SK-N-SH treated with all-trans-retinoic acid at 6 μM for 48 hours (cell line): Measurements from ENCODE around the gene SYNDIG1L.

Source experiments
- ATAC-seq: fragments of 200-7000 bp; cut with Tn5 transposase; 3 replicates; pipeline ENCODE4 v1.9.1; 2020; ENCODE audit warnings: mild to moderate bottlenecking, moderate library complexity
- ARNTL ChIP-seq: fragments of 450-650 bp; formaldehyde crosslinking; IDR thresholded peaks from 2 replicates; pipeline ENCODE4 v1.5.0; 2020; ENCODE audit warnings: low read depth, mild to moderate bottlenecking, moderate library complexity, borderline replicate concordance
- BACH2 ChIP-seq: fragments of 250-450 bp; sonication (Bioruptor Pico); IDR thresholded peaks from 2 replicates; pipeline ENCODE4 v1.9.0; 2021; ENCODE audit warnings: mild to moderate bottlenecking, borderline replicate concordance
- CSDC2 ChIP-seq: fragments of 250-450 bp; sonication (Bioruptor Pico); IDR thresholded peaks from 2 replicates; pipeline ENCODE4 v1.5.0; 2020; ENCODE audit warnings: mild to moderate bottlenecking, moderate library complexity
- CSRNP3 ChIP-seq: fragments of 250-450 bp; sonication (Bioruptor Pico); IDR thresholded peaks from 2 replicates; pipeline ENCODE4 v1.5.1; 2021; ENCODE audit warnings: mild to moderate bottlenecking, moderate library complexity
- ESRRG ChIP-seq: fragments of 250-450 bp; sonication (Bioruptor Pico); IDR thresholded peaks from 2 replicates; pipeline ENCODE4 v1.6.1; 2021; ENCODE audit warnings: mild to moderate bottlenecking
- GLIS3 ChIP-seq: fragments of 250-450 bp; sonication (Bioruptor Pico); IDR thresholded peaks from 2 replicates; pipeline ENCODE4 v1.5.0; 2020; ENCODE audit warnings: mild to moderate bottlenecking, moderate library complexity
- ISL1 ChIP-seq: fragments of 250-450 bp; sonication (Bioruptor Pico); IDR thresholded peaks from 2 replicates; pipeline ENCODE4 v2.1.2; 2022; ENCODE audit warnings: mild to moderate bottlenecking, moderate library complexity
- OSR1 ChIP-seq: fragments of 250-450 bp; sonication (Bioruptor Pico); IDR thresholded peaks from 2 replicates; pipeline ENCODE4 v1.8.0; 2022; ENCODE audit warnings: moderate library complexity, mild to moderate bottlenecking, inconsistent platforms
- POU6F1 ChIP-seq: fragments of 250-450 bp; sonication (Bioruptor Pico); IDR thresholded peaks from 2 replicates; pipeline ENCODE4 v1.8.0; 2021; ENCODE audit warnings: low read depth, mild to moderate bottlenecking, moderate library complexity, borderline replicate concordance
- RARB ChIP-seq: fragments of 250-450 bp; sonication (Bioruptor Pico); IDR thresholded peaks from 2 replicates; pipeline ENCODE4 v1.8.0; 2021; ENCODE audit warnings: mild to moderate bottlenecking, moderate library complexity
- TCF4 ChIP-seq: fragments of 250-450 bp; sonication (Bioruptor Pico); IDR thresholded peaks from 2 replicates; pipeline ENCODE4 v1.8.0; 2021; ENCODE audit warnings: mild to moderate bottlenecking, moderate library complexity, borderline replicate concordance
- TOX ChIP-seq: fragments of 250-450 bp; sonication (Bioruptor Pico); IDR thresholded peaks from 2 replicates; pipeline ENCODE4 v1.8.0; 2021; ENCODE audit warnings: mild to moderate bottlenecking, moderate library complexity, borderline replicate concordance
- TSHZ2 ChIP-seq: fragments of 250-450 bp; sonication (Bioruptor Pico); IDR thresholded peaks from 2 replicates; pipeline ENCODE4 v1.5.0; 2020; ENCODE audit warnings: mild to moderate bottlenecking, moderate library complexity
- ZC3H10 ChIP-seq: fragments of 250-450 bp; sonication (Bioruptor Pico); IDR thresholded peaks from 2 replicates; pipeline ENCODE4 v1.5.1; 2021; ENCODE audit warnings: mild to moderate bottlenecking, moderate library complexity
- ZFP3 ChIP-seq: fragments of 250-450 bp; sonication (Bioruptor Pico); IDR thresholded peaks from 2 replicates; pipeline ENCODE4 v1.5.0; 2020; ENCODE audit warnings: mild to moderate bottlenecking, moderate library complexity
- ZFP30 ChIP-seq: fragments of 450-650 bp; formaldehyde crosslinking; IDR thresholded peaks from 2 replicates; pipeline ENCODE4 v1.5.0; 2022; ENCODE audit warnings: mild to moderate bottlenecking, moderate library complexity
- ZNF70 ChIP-seq: fragments of 450-650 bp; formaldehyde crosslinking; IDR thresholded peaks from 2 replicates; pipeline ENCODE4 v1.5.0; 2020; ENCODE audit warnings: mild to moderate bottlenecking, moderate library complexity
- ZNF8 ChIP-seq: fragments of 450-650 bp; formaldehyde crosslinking; IDR thresholded peaks from 2 replicates; pipeline ENCODE4 v1.5.0; 2020; ENCODE audit warnings: mild to moderate bottlenecking, moderate library complexity

SYNDIG1L gene

DNA sequence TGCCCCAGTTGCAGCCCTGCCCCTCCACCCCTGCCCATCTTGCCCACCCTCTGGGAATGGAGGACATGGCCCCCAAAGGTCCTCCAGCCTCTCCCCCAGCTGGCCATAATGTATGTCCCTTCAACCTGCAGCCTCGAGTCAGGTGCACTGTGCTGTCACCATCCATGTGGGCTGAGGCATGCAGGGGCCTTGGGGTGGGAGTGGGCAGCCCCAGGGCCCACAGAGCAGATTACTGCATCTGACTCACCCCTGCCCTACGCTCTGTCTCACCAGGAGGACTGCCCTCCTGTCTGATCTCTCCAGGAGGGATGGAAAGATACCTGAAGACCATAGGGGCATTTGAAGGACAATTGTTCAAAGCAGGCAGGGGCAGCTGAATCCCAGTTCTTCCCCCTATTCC lies 13.3 kb downstream of the SYNDIG1L start:
- ATAC-seq: no peak

DNA sequence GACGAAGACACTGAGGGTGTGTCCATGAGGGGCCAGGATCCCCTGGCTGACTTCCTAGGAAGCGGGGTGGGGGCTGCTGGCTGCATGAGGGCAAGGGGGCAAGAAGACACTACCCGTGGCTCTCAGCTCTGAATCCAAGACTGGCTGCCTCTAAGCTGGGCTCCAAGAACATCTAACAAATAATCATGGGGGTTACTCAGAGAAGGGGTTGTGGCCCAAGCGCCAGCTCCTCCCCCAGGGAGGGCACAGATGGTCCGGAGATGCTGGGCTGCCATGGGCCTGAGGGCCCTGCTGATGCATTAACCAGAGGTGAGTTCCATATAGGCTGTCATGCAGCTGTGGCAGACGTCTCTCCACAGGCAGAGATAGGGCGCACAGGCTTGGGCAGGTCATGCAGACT lies 14.3 kb downstream of the SYNDIG1L start:
- TF ChIP-seq CSRNP3 (CRISPR knock-in tag) (no peak), ZFP30 (CRISPR knock-in tag) (no peak), ISL1 (CRISPR knock-in tag) (no peak), TSHZ2 (CRISPR knock-in tag) (no peak), BACH2 (CRISPR knock-in tag) (no peak), ZFP3 (no peak), ZNF70 (no peak), GLIS3 (CRISPR knock-in tag) (no peak), ZNF8 (CRISPR knock-in tag) (no peak), TOX (CRISPR knock-in tag) (no peak), TCF4 (no peak), RARB (CRISPR knock-in tag) (no peak), CSDC2 (CRISPR knock-in tag) (no peak), OSR1 (no peak)

More for the DNA sequence above, 13.3 kb downstream of the SYNDIG1L start:
- no peak for TF ChIP-seq GLIS3 (CRISPR knock-in tag)
- TF ChIP-seq ESRRG: no peak
- no peak for TF ChIP-seq POU6F1 (CRISPR knock-in tag)
- no peak for TF ChIP-seq ZNF70
- no peak for TF ChIP-seq TOX (CRISPR knock-in tag)
- no peak for TF ChIP-seq CSRNP3 (CRISPR knock-in tag)

GRCh38 chr14:74409441-74409840 lies 16.6 kb downstream of the SYNDIG1L start:
- no peak for TF ChIP-seq TCF4
- TF ChIP-seq TOX (CRISPR knock-in tag): no peak
- TF ChIP-seq ZFP30 (CRISPR knock-in tag): no peak
- TF ChIP-seq TSHZ2 (CRISPR knock-in tag): no peak
- no peak for ATAC-seq

More for the DNA sequence above, 14.3 kb downstream of the SYNDIG1L start:
- ATAC-seq: no peak

GRCh38 chr14:74408870-74409269 lies 17.1 kb downstream of the SYNDIG1L start:
- no peak for TF ChIP-seq GLIS3 (CRISPR knock-in tag)
- TF ChIP-seq ESRRG: no peak
- no peak for TF ChIP-seq CSDC2 (CRISPR knock-in tag)
- TF ChIP-seq TOX (CRISPR knock-in tag): no peak
- TF ChIP-seq TSHZ2 (CRISPR knock-in tag): no peak
- TF ChIP-seq ZC3H10 (CRISPR knock-in tag): no peak
- TF ChIP-seq ZNF70: no peak
- no peak for TF ChIP-seq ISL1 (CRISPR knock-in tag)
- no peak for TF ChIP-seq ZFP3
- no peak for TF ChIP-seq OSR1
- TF ChIP-seq TCF4: no peak
- TF ChIP-seq BACH2 (CRISPR knock-in tag): no peak
- TF ChIP-seq ARNTL (CRISPR knock-in tag): no peak
- no peak for ATAC-seq
